OCI-LY3 (cell line): Measurements from ENCODE around the gene FOXJ3.

Experiments
- H2AFZ ChIP-seq: fragments of 200-600, 300-600 bp; shearing (Covaris generic); 2 replicates; pipeline ENCODE4 v1.6.0; 2014; ENCODE audit warnings: antibody characterized with exemption, low read depth, low read length
- H3K27ac ChIP-seq: fragments of 200-600, 300-600 bp; sonication (generic); 2 replicates; pipeline ENCODE4 v1.5.1; 2014; ENCODE audit warnings: mild to moderate bottlenecking, low read length, moderate library complexity, mixed read lengths
- H3K27me3 ChIP-seq: fragments of 200-600, 300-600 bp; sonication (generic); 2 replicates; pipeline ENCODE4 v1.6.1; 2014; ENCODE audit warnings: low read depth, low read length, mixed read lengths
- H3K36me3 ChIP-seq: fragments of 200-600, 300-600 bp; sonication (generic); replicated peaks from 2 replicates; pipeline ENCODE3; 2014; ENCODE audit warnings: low read depth, low read length, mixed read lengths
- H3K4me1 ChIP-seq: fragments of 300-600, 200-600 bp; sonication (generic); 2 replicates; pipeline ENCODE4 v1.6.1; 2014; ENCODE audit warnings: low read length, mixed read lengths
- H3K4me2 ChIP-seq: fragments of 200-600, 300-600 bp; sonication (generic); 2 replicates; pipeline ENCODE4 v1.6.1; 2014; ENCODE audit warnings: low read length, mixed read lengths
- H3K4me3 ChIP-seq: fragments of 300-600, 200-600 bp; sonication (generic); 2 replicates; pipeline ENCODE4 v1.5.1; 2014; ENCODE audit warnings: antibody characterized with exemption, mild to moderate bottlenecking, low read length, moderate library complexity
- H3K79me2 ChIP-seq: fragments of 300-600, 200-600 bp; shearing (Covaris generic); 2 replicates; pipeline ENCODE4 v1.6.1; 2014; ENCODE audit warnings: mild to moderate bottlenecking, low read length, mixed read lengths
- H3K9ac ChIP-seq: fragments of 300-600, 200-600 bp; shearing (Covaris generic); 2 replicates; pipeline ENCODE4 v1.6.0; 2014; ENCODE audit warnings: mild to moderate bottlenecking, low read length, moderate library complexity
- H3K9me3 ChIP-seq: fragments of 200-600, 300-600 bp; shearing (Covaris generic); 2 replicates; pipeline ENCODE4 v1.6.1; 2014; ENCODE audit warnings: low read length, mixed read lengths; ENCODE audit not compliant: insufficient read depth
- H4K20me1 ChIP-seq: fragments of 200-600, 300-600 bp; sonication (generic); 2 replicates; pipeline ENCODE4 v1.6.1; 2016; ENCODE audit warnings: low read length, mixed read lengths; ENCODE audit not compliant: insufficient read depth
- EZH2phosphoT487 ChIP-seq: fragments of 200-600 bp; shearing (Covaris generic); IDR thresholded peaks from 2 replicates; pipeline ENCODE4 v1.6.1; 2018; ENCODE audit warnings: antibody characterized with exemption, mixed run types, low read depth
- TF ChIP-seq, protein P1 (sequence below): fragments of 200-600, 300-600 bp; sonication (generic); IDR thresholded peaks from 2 replicates; pipeline ENCODE4 v1.5.1; 2014; ENCODE audit warnings: antibody characterized with exemption, low read length, low read depth

The FOXJ3 gene

GRCh38 chr1:42318601-42319000 lies 16.4 kb downstream of the FOXJ3 start:
- Histone ChIP-seq H3K4me1 (no peaks in the 10 kb centered on the region), H3K79me2 (peaks cover 97% of the 10 kb centered on the region), H4K20me1 (peaks cover 75% of the 10 kb centered on the region), H3K36me3 (no peaks in the 10 kb centered on the region), H2AFZ (no peak overlapping the region), H3K27me3 (no peaks in the 10 kb centered on the region), H3K9ac (no peak overlapping the region), H3K4me3 (no peak overlapping the region), H3K27ac (no peak overlapping the region), H3K4me2 (no peak overlapping the region), H3K9me3 (no peaks in the 10 kb centered on the region)
- no peak for TF ChIP-seq EZH2phosphoT487

GRCh38 chr1:42317308-42317707 lies 17.7 kb downstream of the FOXJ3 start:
- H3K4me3 ChIP-seq, result no peak overlapping the region
- H4K20me1 ChIP-seq, result peaks cover 72% of the 10 kb centered on the region
- H3K9ac ChIP-seq, result no peak overlapping the region
- TF ChIP-seq EZH2phosphoT487, result no peak
- TF ChIP-seq, protein P1, sequence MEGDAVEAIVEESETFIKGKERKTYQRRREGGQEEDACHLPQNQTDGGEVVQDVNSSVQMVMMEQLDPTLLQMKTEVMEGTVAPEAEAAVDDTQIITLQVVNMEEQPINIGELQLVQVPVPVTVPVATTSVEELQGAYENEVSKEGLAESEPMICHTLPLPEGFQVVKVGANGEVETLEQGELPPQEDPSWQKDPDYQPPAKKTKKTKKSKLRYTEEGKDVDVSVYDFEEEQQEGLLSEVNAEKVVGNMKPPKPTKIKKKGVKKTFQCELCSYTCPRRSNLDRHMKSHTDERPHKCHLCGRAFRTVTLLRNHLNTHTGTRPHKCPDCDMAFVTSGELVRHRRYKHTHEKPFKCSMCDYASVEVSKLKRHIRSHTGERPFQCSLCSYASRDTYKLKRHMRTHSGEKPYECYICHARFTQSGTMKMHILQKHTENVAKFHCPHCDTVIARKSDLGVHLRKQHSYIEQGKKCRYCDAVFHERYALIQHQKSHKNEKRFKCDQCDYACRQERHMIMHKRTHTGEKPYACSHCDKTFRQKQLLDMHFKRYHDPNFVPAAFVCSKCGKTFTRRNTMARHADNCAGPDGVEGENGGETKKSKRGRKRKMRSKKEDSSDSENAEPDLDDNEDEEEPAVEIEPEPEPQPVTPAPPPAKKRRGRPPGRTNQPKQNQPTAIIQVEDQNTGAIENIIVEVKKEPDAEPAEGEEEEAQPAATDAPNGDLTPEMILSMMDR, result no peak
- peaks cover 96% of the 10 kb centered on the region for H3K79me2 ChIP-seq
- no peak overlapping the region for H3K27ac ChIP-seq
- no peak overlapping the region for H2AFZ ChIP-seq
- H3K4me2 ChIP-seq, result no peak overlapping the region
- no peaks in the 10 kb centered on the region for H3K4me1 ChIP-seq
- H3K27me3 ChIP-seq, result no peaks in the 10 kb centered on the region
- H3K9me3 ChIP-seq, result no peaks in the 10 kb centered on the region
- no peaks in the 10 kb centered on the region for H3K36me3 ChIP-seq

DNA sequence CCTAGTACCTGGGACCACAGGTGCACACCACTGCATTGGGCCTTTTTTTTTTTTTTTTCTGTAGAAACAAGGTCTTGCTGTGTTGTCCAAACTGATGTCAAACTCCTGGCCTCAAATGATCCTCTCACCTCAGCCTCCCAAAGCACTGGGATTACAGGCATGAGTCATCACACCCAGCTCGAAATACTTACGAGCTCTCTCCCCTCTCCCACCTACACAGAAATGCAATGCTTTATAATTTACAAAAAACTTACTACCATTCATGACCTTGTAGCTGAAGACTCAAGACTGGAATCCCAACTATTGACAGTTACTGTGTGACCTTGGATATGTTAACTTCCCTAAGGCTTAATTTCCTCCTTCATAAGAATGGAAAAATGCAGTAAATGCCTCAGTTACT lies 18.7 kb downstream of the FOXJ3 start:
- Histone ChIP-seq H3K36me3 (no peaks in the 10 kb centered on the region), H3K4me2 (no peak overlapping the region), H3K4me1 (no peaks in the 10 kb centered on the region), H3K9ac (no peak overlapping the region), H3K4me3 (no peak overlapping the region), H3K27ac (no peak overlapping the region), H3K79me2 (peaks cover 96% of the 10 kb centered on the region), H4K20me1 (peaks cover 71% of the 10 kb centered on the region), H3K9me3 (no peaks in the 10 kb centered on the region), H3K27me3 (no peaks in the 10 kb centered on the region), H2AFZ (no peak overlapping the region)
- TF ChIP-seq, protein P1, result no peak
- no peak for TF ChIP-seq EZH2phosphoT487

DNA sequence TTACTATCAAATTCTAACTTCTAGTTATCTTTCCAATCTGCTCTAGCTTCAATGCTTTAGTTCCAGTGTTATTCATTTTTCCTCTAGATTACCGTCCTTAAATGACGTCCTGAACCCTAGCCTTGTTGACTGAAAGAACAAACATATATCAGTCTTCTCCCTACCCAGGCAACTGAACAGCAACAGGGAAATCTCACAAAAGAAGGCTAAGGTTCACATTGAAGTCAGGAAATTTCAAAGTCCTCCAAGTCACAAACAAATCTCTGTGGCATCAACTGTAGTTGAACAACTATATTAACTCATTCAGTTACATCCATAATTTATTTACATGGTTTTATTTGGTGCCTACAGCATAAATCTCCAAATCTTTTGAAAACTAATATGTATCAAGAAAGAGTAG lies 19.5 kb downstream of the FOXJ3 start:
- Histone ChIP-seq H3K27me3 (no peaks in the 10 kb centered on the region), H3K27ac (no peak overlapping the region), H2AFZ (no peak overlapping the region), H3K4me2 (no peak overlapping the region), H3K36me3 (no peaks in the 10 kb centered on the region), H3K4me3 (no peak overlapping the region), H3K9me3 (no peaks in the 10 kb centered on the region), H4K20me1 (peaks cover 70% of the 10 kb centered on the region), H3K79me2 (peaks cover 96% of the 10 kb centered on the region), H3K9ac (no peak overlapping the region), H3K4me1 (no peaks in the 10 kb centered on the region)
- TF ChIP-seq, protein P1, result no peak
- no peak for TF ChIP-seq EZH2phosphoT487

- Histone ChIP-seq H3K9me3 (no peaks in the 10 kb centered on the region), H3K9ac (no peak overlapping the region), H3K79me2 (peaks cover 80% of the 10 kb centered on the region), H3K27ac (no peak overlapping the region), H3K36me3 (no peaks in the 10 kb centered on the region), H3K4me3 (no peak overlapping the region), H3K27me3 (no peaks in the 10 kb centered on the region), H3K4me1 (no peaks in the 10 kb centered on the region), H2AFZ (no peak overlapping the region), H3K4me2 (no peak overlapping the region), H4K20me1 (peaks cover 62% of the 10 kb centered on the region)
- no peak for TF ChIP-seq EZH2phosphoT487
- TF ChIP-seq, protein P1, result no peak
These were observed 21.1 kb downstream of the FOXJ3 start for GRCh38 chr1:42313970-42314369.
